ENCODE measurements around the gene COG5. TPM values are rescaled to one million over a fixed set of nuclear protein-coding genes. Genes with fewer than 3 reads are reported as not detected.

COG5 gene
- total RNA-seq, 1 experiment from 2014 or later, result 20.2 TPM

- H3K27ac ChIP-seq (ENCODE audit: insufficient read length, low read depth, low read length), result no peak overlapping the region
- H3K18ac ChIP-seq (ENCODE audit: insufficient read length, low read depth, low read length), result no peak overlapping the region
- H4K91ac ChIP-seq (ENCODE audit: insufficient read length, low read depth, low read length), result no peak overlapping the region
- H3K9me3 Mint-ChIP-seq, result peaks cover 0 to 2% of the 10 kb centered on the region in 2 experiments; a peak in 2 of 5 replicates
- no peak overlapping the region for H3K9ac ChIP-seq (ENCODE audit: extremely low read depth, insufficient read length, low read length)
- H3K79me2 ChIP-seq (ENCODE audit: insufficient read depth, low read length), result no peaks in the 10 kb centered on the region
- H3K27me3 ChIP-seq (ENCODE audit: insufficient read depth, low read length), result no peaks in the 10 kb centered on the region
- no peak overlapping the region for H2AFZ ChIP-seq (ENCODE audit: low read length)
- peaks cover 0 to 2% (median 0%) of the 10 kb centered on the region in 3 experiments; a peak in 2 of 7 replicates for H3K36me3 Mint-ChIP-seq (ENCODE audit: insufficient read depth in 1 of 3, low read depth in 3 of 3)
- no peaks in the 10 kb centered on the region for H3K4me1 ChIP-seq (ENCODE audit: insufficient read depth, low read length)
- no CpG with 5 or more reads among the region's 2 CpGs for WGBS (ENCODE audit: extremely low coverage, insufficient read length, low lambda C conversion rate)
- H2AK5ac ChIP-seq (ENCODE audit: insufficient read length, low read length), result no peak overlapping the region
- no peaks in the 10 kb centered on the region for H3K23me2 ChIP-seq (ENCODE audit: insufficient read length, low read depth, low read length, poor library complexity, severe bottlenecking)
- H3K23ac ChIP-seq (ENCODE audit: insufficient read length, low read depth, low read length), result no peak overlapping the region
- H2BK20ac ChIP-seq (ENCODE audit: low read depth, low read length, poor library complexity, severe bottlenecking), result no peak overlapping the region
- TF ChIP-seq, protein P1, sequence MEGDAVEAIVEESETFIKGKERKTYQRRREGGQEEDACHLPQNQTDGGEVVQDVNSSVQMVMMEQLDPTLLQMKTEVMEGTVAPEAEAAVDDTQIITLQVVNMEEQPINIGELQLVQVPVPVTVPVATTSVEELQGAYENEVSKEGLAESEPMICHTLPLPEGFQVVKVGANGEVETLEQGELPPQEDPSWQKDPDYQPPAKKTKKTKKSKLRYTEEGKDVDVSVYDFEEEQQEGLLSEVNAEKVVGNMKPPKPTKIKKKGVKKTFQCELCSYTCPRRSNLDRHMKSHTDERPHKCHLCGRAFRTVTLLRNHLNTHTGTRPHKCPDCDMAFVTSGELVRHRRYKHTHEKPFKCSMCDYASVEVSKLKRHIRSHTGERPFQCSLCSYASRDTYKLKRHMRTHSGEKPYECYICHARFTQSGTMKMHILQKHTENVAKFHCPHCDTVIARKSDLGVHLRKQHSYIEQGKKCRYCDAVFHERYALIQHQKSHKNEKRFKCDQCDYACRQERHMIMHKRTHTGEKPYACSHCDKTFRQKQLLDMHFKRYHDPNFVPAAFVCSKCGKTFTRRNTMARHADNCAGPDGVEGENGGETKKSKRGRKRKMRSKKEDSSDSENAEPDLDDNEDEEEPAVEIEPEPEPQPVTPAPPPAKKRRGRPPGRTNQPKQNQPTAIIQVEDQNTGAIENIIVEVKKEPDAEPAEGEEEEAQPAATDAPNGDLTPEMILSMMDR (conservative IDR thresholded peaks at IDR 0.05), result no peak
- no peak overlapping the region for H2BK5ac ChIP-seq (ENCODE audit: insufficient read length, low read length)
- no peak for DNase-seq
- no peak overlapping the region for H4K5ac ChIP-seq (ENCODE audit: insufficient read length, low read depth, low read length)
- H4K8ac ChIP-seq (replicated peaks; ENCODE audit: insufficient read length, low read depth, low read length), result no peak overlapping the region
- H3K9me3 ChIP-seq (ENCODE audit: control insufficient read depth, low read depth, low read length), result no peaks in the 10 kb centered on the region
- H3K79me1 ChIP-seq (ENCODE audit: insufficient read depth, low read depth, low read length, poor library complexity, severe bottlenecking), result no peaks in the 10 kb centered on the region
- peaks cover 0 to 4% of the 10 kb centered on the region in 2 experiments; a peak in 2 of 4 replicates for H3K4me1 Mint-ChIP-seq
- no peak overlapping the region for H3K4me2 ChIP-seq (ENCODE audit: insufficient read depth, insufficient read length, low read length)
- H2BK12ac ChIP-seq (ENCODE audit: insufficient read length, low read depth, low read length), result no peak overlapping the region
- no peak overlapping the region for H2BK15ac ChIP-seq (ENCODE audit: low read depth, low read length)
- no peak overlapping the region for H2BK120ac ChIP-seq (ENCODE audit: low read depth, low read length, poor library complexity, severe bottlenecking)
- H4K20me1 ChIP-seq (ENCODE audit: control insufficient read depth, insufficient read depth, insufficient read length), result no peaks in the 10 kb centered on the region
- no peak overlapping the region for H3K27ac Mint-ChIP-seq
- no peaks in the 10 kb centered on the region for H3K27me3 Mint-ChIP-seq (ENCODE audit: low read depth)
- no peak overlapping the region for H3T11ph ChIP-seq (ENCODE audit: low read length)
- no peak overlapping the region for H3K14ac ChIP-seq (ENCODE audit: insufficient read depth, low read length)
- H3K4ac ChIP-seq (ENCODE audit: low read depth, low read length), result no peak overlapping the region
- H3K56ac ChIP-seq (ENCODE audit: insufficient read length, low read depth, low read length), result no peak overlapping the region
- H3K4me3 Mint-ChIP-seq, result no peak overlapping the region
These were observed 344.0 kb downstream of the COG5 start for GRCh38 chr7:107219563-107220244.

All from H9 (cell line).